Heart right ventricle (tissue), 16 donors: ENCODE measurements around the gene MAN2A1. TPM values are rescaled to one million over a fixed set of nuclear protein-coding genes. Genes with fewer than 3 reads are reported as not detected.

Experiments
- ATAC-seq, 8 donors: fragments of 200-7000 bp; cut with Tn5 transposase; one replicate each; pipeline ENCODE4 v1.9.1; 2020; ENCODE audit warnings: mild to moderate bottlenecking in 8 of 8, moderate library complexity in 8 of 8, moderate number of reproducible peaks in 1 of 8
- DNase-seq, 2 donors: peaks; one replicate each; pipeline ENCODE4 v3.0.0-alpha.2; 2020
- H3K27ac ChIP-seq, 10 donors: fragments of 200-600 bp; sonication (generic) in 2 of 10; one replicate each; pipeline versions ENCODE4 v1.5.0 to v1.8.0; 2020 to 2022; ENCODE audit warnings: mild to moderate bottlenecking in 3 of 10
- H3K27me3 ChIP-seq, 7 donors: fragments of 200-600 bp; one replicate each; pipeline ENCODE4 v1.8.0; 2021 to 2022; ENCODE audit warnings: mild to moderate bottlenecking in 2 of 7
- H3K36me3 ChIP-seq, 9 donors: fragments of 200-600 bp; sonication (generic) in 1 of 9; one replicate each; pipeline versions ENCODE4 v1.5.0 to v1.8.0; 2020 to 2022; ENCODE audit warnings: mild to moderate bottlenecking in 2 of 9
- H3K4me1 ChIP-seq, 9 donors: fragments of 200-600 bp; sonication (generic) in 1 of 9; one replicate each; pipeline versions ENCODE4 v1.5.0 to v1.8.0; 2020 to 2022; ENCODE audit warnings: mild to moderate bottlenecking in 4 of 9
- H3K4me3 ChIP-seq, 10 donors: fragments of 200-600 bp; sonication (generic) in 2 of 10; one replicate each; pipeline versions ENCODE4 v1.5.0 to v1.8.0; 2020 to 2022; ENCODE audit warnings: mild to moderate bottlenecking in 7 of 10, moderate library complexity in 2 of 10
- H3K9me3 ChIP-seq, 11 donors: fragments of 200-600 bp in 10 of 11; sonication (generic) in 2 of 11; one replicate each; pipeline versions ENCODE4 v1.5.0 to v1.8.0; 2013 to 2022; ENCODE audit warnings: mild to moderate bottlenecking in 2 of 11, control low read depth in 1 of 11, moderate library complexity in 1 of 11
- WGBS, 2 donors: extraction: QIAGEN DNeasy Blood & Tissue Kit; methylation state at CpG; one replicate each; pipeline ENCODE4 v1.1.7; 2013; ENCODE audit warnings: inconsistent platforms in 1 of 2; 5-methylcytosine and 5-hydroxymethylcytosine counted together
- intact Hi-C, 10 donors: fragments of 100-400 bp; cut with DNase I; formaldehyde crosslinking; loops; one replicate each; pipeline versions ENCODE4 v1.11.1 to v1.14.2; 2022
- polyA plus RNA-seq, 2 donors: library from polyadenylated mRNA; stranded (reverse); fragments of 200-250 nt; gene quantifications; one replicate each; pipeline ENCODE4 v1.2.3, GENCODE V29; 2013
- total RNA-seq, 10 donors: library from RNA; stranded (reverse); fragmentation: NEBNext Ultra II Directional in 3 of 10; extraction: Animal tissue kit (Norgen Biotek cat#: 25700) in 3 of 10; gene quantifications; one replicate each; pipeline versions ENCODE4 v1.2.1 to v1.2.4, GENCODE V29; 2021 to 2023
- TF ChIP-seq, protein P1 (sequence below), 9 donors: fragments of 200-600 bp; sonication (generic) in 2 of 9; IDR thresholded peaks; one replicate each; pipeline versions ENCODE4 v1.5.0 to v1.8.0; 2021 to 2022; ENCODE audit warnings: antibody characterized with exemption in 9 of 9, mild to moderate bottlenecking in 5 of 9, moderate library complexity in 1 of 9
- donor health status: Arrhythmogenic right ventricular cardiomyopathy.
- donor health status: ischemic (EF 13 %, LVEDD 7.1; RV severe dilation, severe dysfunction).
- donor health status: healthy with polysubstance abuse.
- donor health status: DM: no; HTN: yes; CAD: no.
- donor health status: DM: no; HTN: no; CAD: no.
- donor health status: ischemic (EF 25% LVEDD 6.9; RV normal size, moderate dysfunction).
- donor health status: ischemic (EF 25% LVEDD 5.7; RV mildly dilated, moderate dysfunction).
- donor health status: healthy.
- donor health status: DM: yes; HTN: yes; CAD: no.
- donor health status: Ischemic cardiomyopathy.
- donor health status: ischemic (EF 35%, LVEDD 5.7; RV mildly dilated, moderate dysfunction).
- donor health status: nonischemic (EF 11% LVEDD 7.7; RV severe dilation, severe dysfunction).
- donor health status: DM: yes; HTN: yes; CAD: no.
- donor health status: PGD.
- donor health status: ischemic (EF 29% LVEDD 5.4; RV normal size, mild dysfunction).
- donor health status: nonischemic (EF 23%, LVEDD 6.1; RV moderate dilation, normal function).

Gene MAN2A1
- total and polyA plus RNA-seq, 12 donors = 2.9 to 16.1 (median 6.5) TPM

DNA sequence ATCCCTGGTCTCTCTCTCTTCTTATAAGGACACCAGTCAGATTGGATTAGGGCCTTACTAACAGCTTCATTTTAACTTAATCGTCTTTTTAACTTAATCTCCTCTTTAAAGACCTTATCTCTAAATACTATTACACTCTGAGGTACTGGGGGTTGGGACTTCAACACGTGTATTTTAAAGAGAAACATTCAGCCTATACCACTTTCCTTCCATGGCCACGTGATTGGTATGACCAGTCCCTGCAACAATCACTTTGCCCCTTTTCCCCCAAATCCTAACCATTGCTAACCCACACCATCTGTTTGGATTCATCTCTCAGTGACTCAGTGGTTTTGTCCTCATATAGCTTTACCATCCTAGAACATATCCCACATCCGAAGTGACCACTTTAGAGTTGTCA, 3.8 kb upstream of the MAN2A1 start:
- peaks cover 0 to 11% (median 8%) of the 10 kb centered on the region in 11 donors for H3K9me3 ChIP-seq
- ATAC-seq (no peak), DNase-seq (no peak)
- no peaks in the 10 kb centered on the region for H3K27me3 ChIP-seq
- no peaks in the 10 kb centered on the region for H3K36me3 ChIP-seq
- intact Hi-C loops = loop anchor here in 1 of 10 donors (10.0 kb wide), 1 partner anchor 201 kb away; no protein-coding TSS in a partner anchor
- H3K27ac ChIP-seq = no peak overlapping the region
- H3K4me3 ChIP-seq = no peak overlapping the region
- peaks cover 0 to 10% (median 0%) of the 10 kb centered on the region in 9 donors for H3K4me1 ChIP-seq
- 71 to 84% methylated on average over 4 of the region's 4 CpGs for WGBS, 2 donors
- TF ChIP-seq, protein P1, sequence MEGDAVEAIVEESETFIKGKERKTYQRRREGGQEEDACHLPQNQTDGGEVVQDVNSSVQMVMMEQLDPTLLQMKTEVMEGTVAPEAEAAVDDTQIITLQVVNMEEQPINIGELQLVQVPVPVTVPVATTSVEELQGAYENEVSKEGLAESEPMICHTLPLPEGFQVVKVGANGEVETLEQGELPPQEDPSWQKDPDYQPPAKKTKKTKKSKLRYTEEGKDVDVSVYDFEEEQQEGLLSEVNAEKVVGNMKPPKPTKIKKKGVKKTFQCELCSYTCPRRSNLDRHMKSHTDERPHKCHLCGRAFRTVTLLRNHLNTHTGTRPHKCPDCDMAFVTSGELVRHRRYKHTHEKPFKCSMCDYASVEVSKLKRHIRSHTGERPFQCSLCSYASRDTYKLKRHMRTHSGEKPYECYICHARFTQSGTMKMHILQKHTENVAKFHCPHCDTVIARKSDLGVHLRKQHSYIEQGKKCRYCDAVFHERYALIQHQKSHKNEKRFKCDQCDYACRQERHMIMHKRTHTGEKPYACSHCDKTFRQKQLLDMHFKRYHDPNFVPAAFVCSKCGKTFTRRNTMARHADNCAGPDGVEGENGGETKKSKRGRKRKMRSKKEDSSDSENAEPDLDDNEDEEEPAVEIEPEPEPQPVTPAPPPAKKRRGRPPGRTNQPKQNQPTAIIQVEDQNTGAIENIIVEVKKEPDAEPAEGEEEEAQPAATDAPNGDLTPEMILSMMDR (IDR thresholded peaks at IDR 0.05) = no peak

DNA sequence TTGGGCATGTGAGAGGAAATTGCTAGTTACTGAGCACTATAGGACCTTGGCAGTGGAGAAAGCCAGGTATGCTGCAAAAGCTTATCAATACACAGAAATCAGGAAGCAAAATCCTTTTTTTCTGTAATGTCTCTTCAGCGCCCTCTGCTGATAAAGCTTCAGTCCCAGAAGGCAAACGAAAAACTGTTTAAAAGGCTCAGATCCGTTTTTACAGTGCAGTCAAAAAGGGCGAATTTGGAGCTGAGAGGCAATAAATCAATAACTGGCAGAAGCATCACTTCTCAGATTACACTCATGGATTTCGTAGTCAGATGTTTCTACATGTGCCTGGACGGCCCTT, 1.1 kb upstream of the MAN2A1 start:
- H3K4me3 ChIP-seq = peak overlapping the region in 9 of 10 donors; percentile 81 to 99 (median 94)
- intact Hi-C loops = loop anchor here in 1 of 10 donors (10.0 kb wide), 1 partner anchor 204 kb away; no protein-coding TSS in a partner anchor

DNA sequence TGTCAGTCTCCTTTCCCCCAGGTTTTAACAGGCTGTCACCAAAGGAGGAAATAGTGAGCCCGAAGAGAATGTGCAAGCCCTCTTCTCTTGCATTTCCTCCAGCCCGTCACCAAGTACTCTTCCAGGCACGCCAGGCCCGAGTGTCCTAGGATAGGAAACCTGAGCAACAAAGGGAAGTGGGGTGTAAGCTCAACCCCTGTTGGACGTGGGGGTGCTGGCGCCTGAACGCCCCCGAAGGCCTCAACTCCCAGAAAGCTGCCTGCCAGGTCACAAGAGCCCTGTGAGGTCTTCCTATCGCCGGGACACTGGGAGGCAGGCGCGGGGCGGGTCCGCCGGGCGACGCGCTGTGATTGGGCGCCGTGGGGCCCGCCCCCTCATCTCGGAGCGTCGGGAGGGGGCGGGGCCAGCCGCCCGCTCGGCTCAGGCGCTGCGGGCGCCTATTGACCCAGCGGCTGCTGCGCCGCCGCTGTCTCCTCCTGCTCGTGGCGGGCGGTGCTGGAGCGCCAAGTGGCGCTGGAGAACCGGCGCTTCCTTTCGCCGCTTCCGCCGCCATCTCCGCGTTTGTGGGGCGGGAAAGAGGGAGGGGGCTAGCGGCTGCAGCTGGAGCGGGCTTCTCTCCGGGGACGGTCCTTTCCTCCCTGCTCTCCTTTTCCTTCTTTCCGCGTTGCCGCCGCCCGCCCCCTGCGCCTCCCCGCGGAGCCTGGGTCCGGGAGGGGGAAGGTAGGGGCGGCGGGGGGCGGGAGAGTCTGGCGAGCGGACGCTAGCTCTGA, 572 bp upstream of the MAN2A1 start:
- no peaks in the 10 kb centered on the region for H3K27me3 ChIP-seq
- DNase-seq = peak; percentile 85 to 90
- TF ChIP-seq, protein P1 (IDR thresholded peaks at IDR 0.05) = peak in 3 of 9 donors; percentile 9 to 18 (median 14)
- H3K36me3 ChIP-seq = no peaks in the 10 kb centered on the region
- ATAC-seq = peak; percentile 95 to 99 (median 96)
- WGBS, 2 donors = 0 to 1% methylated on average over 54 to 65 of the region's 68 CpGs
- peak overlapping the region; percentile 88 to 98 (median 96) for H3K27ac ChIP-seq
- peaks cover 0 to 36% (median 19%) of the 10 kb centered on the region in 9 donors for H3K4me1 ChIP-seq
- H3K4me3 ChIP-seq = peak overlapping the region; percentile 81 to 99 (median 94)
- H3K9me3 ChIP-seq = peaks cover 0 to 11% (median 8%) of the 10 kb centered on the region in 11 donors
- intact Hi-C loops = loop anchor here in 1 of 10 donors (10.0 kb wide), 1 partner anchor 204 kb away; no protein-coding TSS in a partner anchor

More for the DNA sequence above, 1.1 kb upstream of the MAN2A1 start:
- no peaks in the 10 kb centered on the region for H3K27me3 ChIP-seq
- H3K9me3 ChIP-seq = peaks cover 0 to 11% (median 8%) of the 10 kb centered on the region in 11 donors
- TF ChIP-seq, protein P1 (IDR thresholded peaks at IDR 0.05) = peak in 6 of 9 donors; percentile 24 to 53 (median 42)
- DNase-seq (peak in 1 of 2 donors; percentile 11), ATAC-seq (no peak)
- peaks cover 0 to 31% (median 17%) of the 10 kb centered on the region in 9 donors for H3K4me1 ChIP-seq
- H3K27ac ChIP-seq = peak overlapping the region; percentile 81 to 98 (median 96)
- no peaks in the 10 kb centered on the region for H3K36me3 ChIP-seq
- WGBS, 2 donors = 27 to 31% methylated on average over 6 of the region's 6 CpGs

DNA sequence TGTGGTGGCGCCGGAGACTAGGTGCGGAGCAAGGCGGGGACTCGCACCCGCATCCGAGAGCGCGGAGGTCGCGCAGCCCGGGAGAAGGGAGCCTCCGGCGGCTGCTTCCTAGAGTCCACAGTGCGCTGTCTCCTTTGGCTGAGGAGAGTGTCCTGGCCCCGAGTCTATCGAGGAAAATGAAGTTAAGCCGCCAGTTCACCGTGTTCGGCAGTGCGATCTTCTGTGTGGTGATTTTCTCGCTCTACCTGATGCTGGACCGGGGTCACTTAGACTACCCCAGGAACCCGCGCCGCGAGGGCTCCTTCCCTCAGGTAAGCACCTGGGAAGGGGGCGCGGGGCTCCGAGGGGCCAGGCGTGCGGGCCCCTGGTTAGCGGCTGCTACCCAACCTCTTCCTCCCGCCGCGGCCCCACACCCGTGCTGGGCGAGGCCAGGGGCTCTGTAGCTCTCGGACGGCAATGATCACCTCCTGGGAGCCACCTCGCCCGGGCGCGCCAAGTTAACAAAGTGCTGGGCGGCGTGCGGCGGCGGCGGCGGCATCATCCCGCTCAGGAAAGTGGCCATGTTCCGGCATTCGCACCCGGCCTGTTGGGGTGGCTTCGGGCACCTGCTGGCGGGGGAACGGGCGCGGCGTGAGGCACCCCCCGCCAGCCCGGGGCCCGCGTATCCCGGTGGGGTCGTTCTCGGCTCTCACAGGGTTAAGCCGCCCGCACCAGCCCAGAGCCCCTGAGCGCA, 681 bp downstream of the MAN2A1 start:
- Histone ChIP-seq H3K27me3 (no peaks in the 10 kb centered on the region), H3K36me3 (no peaks in the 10 kb centered on the region), H3K4me3 (peak overlapping the region; percentile 81 to 99 (median 94)), H3K4me1 (peaks cover 0 to 49% (median 26%) of the 10 kb centered on the region in 9 donors), H3K27ac (peak overlapping the region; percentile 88 to 98 (median 96)), H3K9me3 (peaks cover 0 to 11% (median 8%) of the 10 kb centered on the region in 11 donors)
- TF ChIP-seq, protein P1 (IDR thresholded peaks at IDR 0.05) = no peak
- ATAC-seq (peak; percentile 8 to 53 (median 22)), DNase-seq (peak; percentile 23 to 37)
- intact Hi-C loops = loop anchor here in 4 of 10 donors (10.0 kb wide), 4 partner anchors 64 to 934 kb away; no protein-coding TSS in a partner anchor
- WGBS, 2 donors = 1% methylated on average over 71 of the region's 71 CpGs
